IPS-15b (cell line): ENCODE data around the gene HEY2.

Experiments used
- H3K27me3 ChIP-seq: one replicate; pipeline ENCODE4 v1.6.1; 2013; ENCODE audit warnings: low read length; ENCODE audit not compliant: control insufficient read depth, insufficient read depth
- H3K36me3 ChIP-seq: one replicate; pipeline ENCODE4 v1.6.1; 2013; ENCODE audit warnings: low read length; ENCODE audit not compliant: control insufficient read depth, insufficient read depth
- H3K4me1 ChIP-seq: one replicate; pipeline ENCODE4 v1.6.1; 2013; ENCODE audit warnings: mild to moderate bottlenecking, low read length; ENCODE audit not compliant: control insufficient read depth, insufficient read depth
- H3K4me3 ChIP-seq: one replicate; pipeline ENCODE4 v1.5.1; 2013; ENCODE audit warnings: low read depth, low read length
- H3K9ac ChIP-seq: one replicate; pipeline ENCODE4 v1.6.1; 2013; ENCODE audit warnings: low read depth, mild to moderate bottlenecking, low read length
- H3K9me3 ChIP-seq: one replicate; pipeline ENCODE4 v1.6.1; 2013; ENCODE audit warnings: mild to moderate bottlenecking, low read length; ENCODE audit not compliant: control insufficient read depth, insufficient read depth

Gene HEY2

GRCh38 chr6:125806813-125807212, 57.4 kb downstream of the HEY2 start:
- no peak overlapping the region for H3K9ac ChIP-seq
- H3K36me3 ChIP-seq = no peaks in the 10 kb centered on the region
- H3K4me3 ChIP-seq = no peak overlapping the region
- no peaks in the 10 kb centered on the region for H3K9me3 ChIP-seq
- H3K4me1 ChIP-seq = no peaks in the 10 kb centered on the region
- no peaks in the 10 kb centered on the region for H3K27me3 ChIP-seq

DNA sequence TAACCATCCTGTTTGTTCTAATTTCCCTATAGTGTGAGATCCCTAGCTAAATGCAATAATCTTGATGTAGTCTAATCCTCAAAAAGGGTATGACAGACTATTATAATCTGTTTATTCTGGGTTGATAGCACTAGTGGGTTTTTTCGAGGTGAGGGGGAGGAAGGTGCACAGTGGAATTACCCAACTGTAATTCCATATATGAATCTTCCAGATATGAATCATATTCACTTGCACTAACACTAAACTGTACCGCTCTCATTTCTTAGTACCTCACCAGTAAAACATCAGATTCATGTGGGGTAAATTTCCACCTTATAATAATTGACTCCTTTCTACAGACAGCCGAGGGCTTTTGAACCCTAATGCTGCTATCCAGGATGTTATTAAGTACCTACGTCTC, 57.9 kb downstream of the HEY2 start:
- H3K4me1 ChIP-seq = no peaks in the 10 kb centered on the region
- H3K9me3 ChIP-seq = no peaks in the 10 kb centered on the region
- no peaks in the 10 kb centered on the region for H3K36me3 ChIP-seq
- no peak overlapping the region for H3K4me3 ChIP-seq
- no peaks in the 10 kb centered on the region for H3K27me3 ChIP-seq
- no peak overlapping the region for H3K9ac ChIP-seq

DNA sequence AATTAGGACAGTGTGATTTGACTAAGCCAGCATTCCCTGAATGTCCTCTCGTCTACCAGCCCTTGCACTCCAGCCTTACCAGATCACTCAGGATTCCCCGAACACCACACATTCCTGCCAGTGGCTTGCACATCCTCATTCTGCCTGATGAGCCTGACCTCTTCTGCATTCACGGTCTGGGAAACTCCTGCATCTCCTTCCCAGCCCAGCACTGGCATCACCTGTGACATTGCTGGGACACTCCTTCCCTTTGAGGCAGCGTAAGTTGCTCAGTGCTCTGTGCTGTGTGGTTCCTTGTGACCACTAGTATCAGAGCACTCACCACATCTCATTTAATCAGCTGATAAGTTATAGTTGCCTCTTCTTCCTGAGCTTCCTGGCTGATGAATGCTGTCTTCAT, 58.6 kb downstream of the HEY2 start:
- no peaks in the 10 kb centered on the region for H3K4me1 ChIP-seq

DNA sequence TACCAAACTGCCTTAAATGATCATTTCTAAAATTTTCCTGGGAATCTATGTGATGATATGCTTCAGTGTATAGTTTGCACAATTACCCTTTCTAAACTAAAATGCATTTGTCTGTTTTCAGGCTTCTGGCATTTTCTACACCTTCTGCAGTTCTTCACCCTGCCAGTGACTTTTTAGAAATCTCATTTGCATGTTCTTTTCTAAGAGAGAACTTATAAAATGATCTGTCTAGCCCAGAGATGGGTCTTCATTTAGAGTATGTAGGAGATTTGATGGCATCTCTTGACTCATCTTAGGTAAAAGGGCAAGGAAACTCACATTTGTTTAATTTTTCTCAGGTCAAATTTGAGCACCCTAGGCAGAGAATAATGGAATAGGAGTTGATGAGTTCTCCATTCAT, 59.2 kb downstream of the HEY2 start:
- Histone ChIP-seq H3K4me3 (no peak overlapping the region), H3K36me3 (no peaks in the 10 kb centered on the region), H3K4me1 (no peaks in the 10 kb centered on the region), H3K27me3 (no peaks in the 10 kb centered on the region), H3K9me3 (no peaks in the 10 kb centered on the region), H3K9ac (no peak overlapping the region)

More for the DNA sequence above, 58.6 kb downstream of the HEY2 start:
- Histone ChIP-seq H3K9ac (no peak overlapping the region), H3K9me3 (no peaks in the 10 kb centered on the region), H3K27me3 (no peaks in the 10 kb centered on the region), H3K36me3 (no peaks in the 10 kb centered on the region), H3K4me3 (no peak overlapping the region)

DNA sequence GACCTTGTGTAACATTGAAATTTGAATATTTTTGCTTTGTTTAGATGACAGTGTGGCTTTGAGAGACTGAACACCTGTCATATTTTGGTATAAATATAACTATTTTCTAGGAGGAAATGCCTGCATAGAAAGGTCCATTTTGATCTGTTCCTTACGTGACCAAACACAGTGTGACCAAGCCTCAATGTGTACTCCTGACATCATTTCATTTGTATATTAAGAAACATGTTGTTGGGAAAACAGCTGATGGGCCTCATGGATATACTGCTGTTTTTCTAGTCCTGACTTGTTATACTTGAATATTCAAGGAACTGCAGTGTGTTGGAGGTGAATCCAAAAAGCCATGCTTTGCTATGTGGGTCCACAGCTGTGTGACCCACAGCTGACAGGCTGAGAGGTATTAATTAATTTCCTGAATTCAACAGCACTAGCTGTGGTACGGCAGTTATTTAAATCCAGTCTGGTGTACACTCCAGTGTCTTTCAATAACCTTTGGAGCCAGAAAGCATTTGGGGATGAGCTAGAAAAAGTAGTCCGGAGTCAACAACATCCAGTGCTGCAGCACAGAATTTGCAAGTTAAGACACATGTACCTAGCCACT, 60.2 kb downstream of the HEY2 start:
- H3K9me3 ChIP-seq = no peaks in the 10 kb centered on the region
- no peaks in the 10 kb centered on the region for H3K27me3 ChIP-seq
- no peak overlapping the region for H3K4me3 ChIP-seq
- no peak overlapping the region for H3K9ac ChIP-seq
- H3K4me1 ChIP-seq = no peaks in the 10 kb centered on the region
- no peaks in the 10 kb centered on the region for H3K36me3 ChIP-seq

DNA sequence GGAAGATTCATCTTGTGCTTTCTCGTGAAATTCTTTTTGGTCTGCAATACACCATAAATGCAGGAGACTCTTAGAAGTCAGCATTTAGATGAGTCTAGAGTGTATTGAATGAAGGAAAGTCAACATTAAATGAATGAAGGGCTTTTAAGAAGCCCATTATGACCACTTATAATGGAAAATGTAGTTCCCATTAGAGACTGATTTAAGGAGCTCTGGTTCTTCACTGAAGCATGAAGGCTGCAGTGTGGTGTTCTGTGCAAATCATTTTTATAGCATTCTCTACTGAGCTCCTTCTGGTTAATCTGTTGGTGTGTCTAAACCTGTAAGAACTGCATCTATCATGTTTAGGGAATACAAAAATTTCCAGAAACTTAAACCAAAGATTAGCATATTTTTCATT, 61.0 kb downstream of the HEY2 start:
- Histone ChIP-seq H3K9me3 (no peaks in the 10 kb centered on the region), H3K36me3 (no peaks in the 10 kb centered on the region), H3K27me3 (no peaks in the 10 kb centered on the region), H3K4me3 (no peak overlapping the region), H3K9ac (no peak overlapping the region), H3K4me1 (no peaks in the 10 kb centered on the region)
